Colonic mucosa (tissue), 4 donors: Measurements from ENCODE around the gene CHMP4B. TPM values are rescaled to one million over a fixed set of nuclear protein-coding genes. Genes with fewer than 3 reads are reported as not detected.

Experiments
- DNase-seq: peaks from one replicate; pipeline ENCODE4 v3.0.0-alpha.2; 2020
- H3K27ac ChIP-seq: fragments of 200-600 bp; one replicate; pipeline ENCODE4 v1.8.0; 2021
- H3K27me3 ChIP-seq: fragments of 200-600 bp; one replicate; pipeline ENCODE4 v1.8.0; 2021
- H3K36me3 ChIP-seq: fragments of 200-600 bp; one replicate; pipeline ENCODE4 v1.8.0; 2021
- H3K4me1 ChIP-seq: fragments of 200-600 bp; one replicate; pipeline ENCODE4 v1.8.0; 2021; ENCODE audit warnings: mild to moderate bottlenecking
- H3K4me3 ChIP-seq: fragments of 200-600 bp; one replicate; pipeline ENCODE4 v1.8.0; 2021
- H3K9ac ChIP-seq, 2 donors: one replicate each; pipeline ENCODE4 v1.7.0; 2013; ENCODE audit warnings: control low read depth in 2 of 2, low read depth in 2 of 2, low read length in 2 of 2
- H3K9me3 ChIP-seq: fragments of 200-600 bp; one replicate; pipeline ENCODE4 v1.8.0; 2021
- CTCF ChIP-seq: fragments of 200-600 bp; IDR thresholded peaks from one replicate; pipeline ENCODE4 v1.8.0; 2022; ENCODE audit warnings: antibody characterized with exemption, mild to moderate bottlenecking
- intact Hi-C: fragments of 100-400 bp; cut with DNase I; formaldehyde crosslinking; loops from one replicate; pipeline ENCODE4 v1.14.1; 2022
- total RNA-seq, 2 donors: library from RNA; stranded (reverse); fragmentation: NEBNext Ultra II Directional in 1 of 2; extraction: Animal tissue kit (Norgen Biotek cat#: 25700) in 1 of 2; gene quantifications; one replicate each; pipeline ENCODE4 v1.2.1, GENCODE V29; 2021
- donor health status: healthy.
- donor health status: DM: no; HTN: no; CAD: no.
- donor health status: DM: no; HTN: no; CAD: no.

The CHMP4B gene
- total RNA-seq, 2 donors from 2014 or later, result 165 to 227 TPM

GRCh38 chr20:33824852-33825251, 13.7 kb downstream of the CHMP4B start:
- Histone ChIP-seq H3K4me1 (peaks cover 34% of the 10 kb centered on the region), H3K27ac (peak overlapping the region; percentile 31), H3K9ac (no peak overlapping the region), H3K4me3 (no peak overlapping the region), H3K27me3 (no peaks in the 10 kb centered on the region), H3K9me3 (no peaks in the 10 kb centered on the region), H3K36me3 (no peaks in the 10 kb centered on the region)
- no peak for TF ChIP-seq CTCF
- intact Hi-C loops, result no loop called here
- no peak for DNase-seq

GRCh38 chr20:33825340-33826269, 14.5 kb downstream of the CHMP4B start:
- intact Hi-C loops, result no loop called here
- DNase-seq, result peak; percentile 43

GRCh38 chr20:33826270-33826897, 15.2 kb downstream of the CHMP4B start:
- Histone ChIP-seq H3K9ac (peak overlapping the region in 1 of 2 donors; percentile 28), H3K9me3 (no peaks in the 10 kb centered on the region), H3K27me3 (no peaks in the 10 kb centered on the region), H3K27ac (peak overlapping the region; percentile 31), H3K4me3 (no peak overlapping the region), H3K36me3 (no peaks in the 10 kb centered on the region), H3K4me1 (peaks cover 47% of the 10 kb centered on the region)
- DNase-seq, result no peak
- TF ChIP-seq CTCF, result no peak
- intact Hi-C loops, result no loop called here

More at GRCh38 chr20:33825340-33826269, 14.5 kb downstream of the CHMP4B start:
- no peak for TF ChIP-seq CTCF
- H3K9me3 ChIP-seq, result no peaks in the 10 kb centered on the region
- peaks cover 39% of the 10 kb centered on the region for H3K4me1 ChIP-seq
- H3K27ac ChIP-seq, result peak overlapping the region; percentile 31
- H3K9ac ChIP-seq, result peak overlapping the region in 1 of 2 donors; percentile 28
- H3K36me3 ChIP-seq, result no peaks in the 10 kb centered on the region
- no peak overlapping the region for H3K4me3 ChIP-seq
- no peaks in the 10 kb centered on the region for H3K27me3 ChIP-seq

GRCh38 chr20:33827109-33827508, 16.0 kb downstream of the CHMP4B start:
- no peak for DNase-seq
- Histone ChIP-seq H3K27me3 (no peaks in the 10 kb centered on the region), H3K36me3 (no peaks in the 10 kb centered on the region), H3K9me3 (no peaks in the 10 kb centered on the region), H3K27ac (no peak overlapping the region), H3K4me1 (peaks cover 47% of the 10 kb centered on the region), H3K4me3 (no peak overlapping the region), H3K9ac (peak overlapping the region in 1 of 2 donors; percentile 3)
- intact Hi-C loops, result no loop called here
- TF ChIP-seq CTCF, result no peak

- H3K4me1 ChIP-seq, result peaks cover 47% of the 10 kb centered on the region
- H3K27ac ChIP-seq, result no peak overlapping the region
- no peaks in the 10 kb centered on the region for H3K36me3 ChIP-seq
- no peak for TF ChIP-seq CTCF
- H3K4me3 ChIP-seq, result no peak overlapping the region
- H3K27me3 ChIP-seq, result no peaks in the 10 kb centered on the region
- DNase-seq, result no peak
- intact Hi-C loops, result no loop called here
- H3K9ac ChIP-seq, result peak overlapping the region in 1 of 2 donors; percentile 7
- H3K9me3 ChIP-seq, result no peaks in the 10 kb centered on the region
Measured at GRCh38 chr20:33827634-33828325, 16.6 kb downstream of the CHMP4B start.
